Aorta (tissue), 5 donors: ENCODE data around the gene NKAIN2. TPM values are rescaled to one million over a fixed set of nuclear protein-coding genes. Genes with fewer than 3 reads are reported as not detected.

Experiments used
- ATAC-seq: fragments of 200-7000 bp; cut with Tn5 transposase; one replicate; pipeline ENCODE4 v1.9.1; 2022; ENCODE audit warnings: moderate library complexity; ENCODE audit not compliant: low FRiP score
- DNase-seq, 2 donors: peaks; one replicate each; pipeline ENCODE4 v3.0.0-alpha.2; 2020
- H3K27ac ChIP-seq, 2 donors: one replicate each; pipeline ENCODE4 v1.5.1; 2013; ENCODE audit warnings: low read length in 2 of 2, mild to moderate bottlenecking in 2 of 2, moderate library complexity in 2 of 2, control low read depth in 1 of 2, inconsistent platforms in 1 of 2, low read depth in 1 of 2
- H3K27me3 ChIP-seq, 2 donors: one replicate each; pipeline ENCODE4 v1.6.1; 2013; ENCODE audit warnings: control low read depth in 1 of 2, low read length in 1 of 2, mild to moderate bottlenecking in 1 of 2, moderate library complexity in 1 of 2; ENCODE audit not compliant: insufficient read depth in 2 of 2, control insufficient read depth in 1 of 2
- H3K36me3 ChIP-seq, 2 donors: one replicate each; pipeline ENCODE4 v1.6.1; 2013; ENCODE audit warnings: control low read depth in 1 of 2, low read length in 1 of 2, mild to moderate bottlenecking in 1 of 2; ENCODE audit not compliant: insufficient read depth in 2 of 2, control insufficient read depth in 1 of 2
- H3K4me1 ChIP-seq, 2 donors: one replicate each; pipeline ENCODE4 v1.6.1; 2013; ENCODE audit warnings: low read length in 2 of 2, control low read depth in 1 of 2, mild to moderate bottlenecking in 1 of 2, moderate library complexity in 1 of 2; ENCODE audit not compliant: insufficient read depth in 2 of 2, control insufficient read depth in 1 of 2
- H3K4me3 ChIP-seq, 2 donors: one replicate each; pipeline ENCODE4 v1.5.1; 2013; ENCODE audit warnings: low read length in 2 of 2, control low read depth in 1 of 2, mild to moderate bottlenecking in 1 of 2
- H3K9me3 ChIP-seq: one replicate; pipeline ENCODE4 v1.6.1; 2013; ENCODE audit warnings: mild to moderate bottlenecking, low read length; ENCODE audit not compliant: control insufficient read depth
- whole genome bisulfite sequencing, 2 donors: extraction: QIAGEN DNeasy Blood & Tissue Kit; methylation state at CpG; one replicate each; pipeline ENCODE4 v1.1.7; 2013; 5-methylcytosine and 5-hydroxymethylcytosine counted together
- intact Hi-C, 2 donors: fragments of 100-400 bp; cut with DNase I; formaldehyde crosslinking; loops; one replicate each; pipeline versions ENCODE4 v1.14.2 to v1.15.0; 2022
- polyA plus RNA-seq, 2 donors: library from polyadenylated mRNA; stranded (reverse); fragments of 200-250 nt; gene quantifications; one replicate each; pipeline ENCODE4 v1.2.3, GENCODE V29; 2013
- total RNA-seq, 2 donors: library from RNA; stranded (reverse); fragmentation: NEBNext Ultra II Directional; extraction: Animal tissue kit (Norgen Biotek cat#: 25700); gene quantifications; one replicate each; pipeline ENCODE4 v1.2.1, GENCODE V29; 2021
- donor health status: healthy with polysubstance abuse.
- donor health status: Bipolar disorder and iron deficiency.
- donor health status: DM: no; HTN: no; CAD: no.
- donor health status: DM: no; HTN: no; CAD: no.
- donor health status: DM: yes; HTN: yes; CAD: no.

The NKAIN2 gene
- total and polyA plus RNA-seq, 4 donors = 1.4 to 1.9 TPM; not detected in 2

GRCh38 chr6:124748778-124749177 is 945.1 kb downstream of the NKAIN2 start:
- DNase-seq (no peak), ATAC-seq (no peak)
- intact Hi-C loops = no loop called here
- H3K36me3 ChIP-seq = no peaks in the 10 kb centered on the region
- no peak overlapping the region for H3K4me3 ChIP-seq
- no peaks in the 10 kb centered on the region for H3K4me1 ChIP-seq
- no peak overlapping the region for H3K27ac ChIP-seq
- 86 to 92% methylated on average over 2 of the region's 2 CpGs for WGBS, 2 donors
- no peaks in the 10 kb centered on the region for H3K27me3 ChIP-seq
- no peaks in the 10 kb centered on the region for H3K9me3 ChIP-seq

- no peak for DNase-seq
- WGBS, 2 donors = 76 to 81% methylated on average over 1 of the region's 1 CpG
These were observed 949.3 kb downstream of the NKAIN2 start for GRCh38 chr6:124753001-124753400.

GRCh38 chr6:124753562-124754105 is 950.0 kb downstream of the NKAIN2 start:
- no peak for ATAC-seq
- H3K4me1 ChIP-seq = no peaks in the 10 kb centered on the region
- no peaks in the 10 kb centered on the region for H3K36me3 ChIP-seq

More at GRCh38 chr6:124753001-124753400, 949.3 kb downstream of the NKAIN2 start:
- ATAC-seq = no peak
- intact Hi-C loops = no loop called here
- Histone ChIP-seq H3K27me3 (no peaks in the 10 kb centered on the region), H3K4me3 (no peak overlapping the region), H3K4me1 (no peaks in the 10 kb centered on the region), H3K36me3 (no peaks in the 10 kb centered on the region), H3K9me3 (no peaks in the 10 kb centered on the region), H3K27ac (no peak overlapping the region)

GRCh38 chr6:124755321-124755720 is 951.7 kb downstream of the NKAIN2 start:
- WGBS, 2 donors = 92 to 94% methylated on average over 2 of the region's 2 CpGs

More at GRCh38 chr6:124753562-124754105, 950.0 kb downstream of the NKAIN2 start:
- 82 to 90% methylated on average over 4 of the region's 4 CpGs for WGBS, 2 donors
- no peak overlapping the region for H3K4me3 ChIP-seq
- intact Hi-C loops = no loop called here
- no peak for DNase-seq
- no peak overlapping the region for H3K27ac ChIP-seq
- no peaks in the 10 kb centered on the region for H3K9me3 ChIP-seq
- no peaks in the 10 kb centered on the region for H3K27me3 ChIP-seq

GRCh38 chr6:124757560-124757959 is 953.9 kb downstream of the NKAIN2 start:
- Histone ChIP-seq H3K36me3 (no peaks in the 10 kb centered on the region), H3K27ac (no peak overlapping the region), H3K4me3 (no peak overlapping the region), H3K4me1 (no peaks in the 10 kb centered on the region), H3K27me3 (no peaks in the 10 kb centered on the region), H3K9me3 (no peaks in the 10 kb centered on the region)
- intact Hi-C loops = no loop called here
- no peak for DNase-seq
- ATAC-seq = no peak

More at GRCh38 chr6:124755321-124755720, 951.7 kb downstream of the NKAIN2 start:
- Histone ChIP-seq H3K27ac (no peak overlapping the region), H3K36me3 (no peaks in the 10 kb centered on the region), H3K4me3 (no peak overlapping the region), H3K4me1 (no peaks in the 10 kb centered on the region), H3K9me3 (no peaks in the 10 kb centered on the region), H3K27me3 (no peaks in the 10 kb centered on the region)
- DNase-seq (no peak), ATAC-seq (no peak)
- intact Hi-C loops = no loop called here

GRCh38 chr6:124758663-124759062 is 955.0 kb downstream of the NKAIN2 start:
- Histone ChIP-seq H3K4me3 (no peak overlapping the region), H3K36me3 (no peaks in the 10 kb centered on the region), H3K9me3 (no peaks in the 10 kb centered on the region), H3K27ac (no peak overlapping the region), H3K4me1 (no peaks in the 10 kb centered on the region), H3K27me3 (no peaks in the 10 kb centered on the region)
- DNase-seq (no peak), ATAC-seq (no peak)
- intact Hi-C loops = no loop called here
- 91 to 95% methylated on average over 1 of the region's 1 CpG for WGBS, 2 donors

- no peak overlapping the region for H3K4me3 ChIP-seq
- intact Hi-C loops = no loop called here
- H3K9me3 ChIP-seq = no peaks in the 10 kb centered on the region
- 44 to 61% methylated on average over 1 of the region's 1 CpG for WGBS, 2 donors
- no peaks in the 10 kb centered on the region for H3K27me3 ChIP-seq
- H3K36me3 ChIP-seq = no peaks in the 10 kb centered on the region
- H3K4me1 ChIP-seq = no peaks in the 10 kb centered on the region
- ATAC-seq (no peak), DNase-seq (no peak)
- no peak overlapping the region for H3K27ac ChIP-seq
These were observed 961.6 kb downstream of the NKAIN2 start for GRCh38 chr6:124765280-124765679.

GRCh38 chr6:124768224-124768623 is 964.6 kb downstream of the NKAIN2 start:
- no peak for DNase-seq
- Histone ChIP-seq H3K27ac (no peak overlapping the region), H3K4me3 (no peak overlapping the region), H3K27me3 (no peaks in the 10 kb centered on the region), H3K36me3 (no peaks in the 10 kb centered on the region), H3K4me1 (no peaks in the 10 kb centered on the region), H3K9me3 (no peaks in the 10 kb centered on the region)
- WGBS, 2 donors = 69 to 85% methylated on average over 1 of the region's 1 CpG
- intact Hi-C loops = no loop called here
- no peak for ATAC-seq

GRCh38 chr6:124769811-124770544 is 966.3 kb downstream of the NKAIN2 start:
- Histone ChIP-seq H3K4me1 (no peaks in the 10 kb centered on the region), H3K9me3 (no peaks in the 10 kb centered on the region), H3K4me3 (no peak overlapping the region), H3K27ac (no peak overlapping the region), H3K36me3 (no peaks in the 10 kb centered on the region), H3K27me3 (no peaks in the 10 kb centered on the region)
- 51 to 57% methylated on average over 1 of the region's 1 CpG for WGBS, 2 donors
- ATAC-seq (no peak), DNase-seq (no peak)
- intact Hi-C loops = no loop called here
